Right ventricle myocardium inferior (tissue), 1 donor: ENCODE data around the gene USP31. TPM values are rescaled to one million over a fixed set of nuclear protein-coding genes. Genes with fewer than 3 reads are reported as not detected.

Experiments
- ATAC-seq: fragments of 200-7000 bp; cut with Tn5 transposase; one replicate; pipeline ENCODE4 v1.9.1; 2020; ENCODE audit warnings: mild to moderate bottlenecking, moderate library complexity
- DNase-seq: peaks from one replicate; pipeline ENCODE4 v3.0.0; 2021; ENCODE audit errors: missing footprints
- intact Hi-C: fragments of 100-400 bp; cut with DNase I; formaldehyde crosslinking; loops from one replicate; pipeline ENCODE4 v1.11.0; 2022
- long read RNA-seq: library from polyadenylated mRNA; unstranded; transcript quantifications from one replicate; pipeline ENCODE4 v2.0.0, GENCODE V29; 2021
- total RNA-seq: library from RNA; stranded (reverse); fragmentation: NEBNext Ultra II Directional; extraction: Animal tissue kit (Norgen Biotek cat#: 25700); gene quantifications from one replicate; pipeline ENCODE4 v1.2.1, GENCODE V29; 2021
- donor health status: DM: no; HTN: yes; CAD: no; lungs with severe emphysema.

USP31 gene
- 26.8 TPM for total RNA-seq
- long read RNA-seq, full-length matches to known transcripts = 3 of 17 reads
- long read RNA-seq, partial matches to known transcripts = 12 of 17 reads
- long read RNA-seq, other reads (novel, unspliced or antisense) = 2 of 17 reads

- ATAC-seq (peak; percentile 98), DNase-seq (peak; percentile 98)
- intact Hi-C loops = loop anchor here (2.0 to 5.0 kb wide), 2 partner anchors 42 to 77 kb away; no protein-coding TSS in a partner anchor
These were observed at the start of gene USP31 for GRCh38 chr16:23149267-23149992. USP31 (minus strand) TSS chr16:23149452; CDS start chr16:23149270, 182 bp downstream.

- ATAC-seq (no peak), DNase-seq (no peak)
- intact Hi-C loops = no loop called here
These were observed 47.3 kb upstream of the USP31 start for GRCh38 chr16:23196539-23196938.

GRCh38 chr16:23195366-23195978 is 46.2 kb upstream of the USP31 start:
- intact Hi-C loops = no loop called here
- peak; percentile 58 for ATAC-seq
- DNase-seq = no peak

- DNase-seq (no peak), ATAC-seq (peak; percentile 59)
- intact Hi-C loops = no loop called here
These were observed 45.4 kb upstream of the USP31 start for GRCh38 chr16:23194497-23195221.

GRCh38 chr16:23188911-23189310 is 39.7 kb upstream of the USP31 start:
- intact Hi-C loops = loop anchor here (5.0 kb wide), 1 partner anchor 53 kb away; no protein-coding TSS in a partner anchor
- DNase-seq (no peak), ATAC-seq (no peak)

- intact Hi-C loops = loop anchor here (5.0 kb wide), 1 partner anchor 55 kb away; no protein-coding TSS in a partner anchor
- DNase-seq = no peak
- no peak for ATAC-seq
These were observed 38.1 kb upstream of the USP31 start for GRCh38 chr16:23187341-23187740.

- intact Hi-C loops = loop anchor here (5.0 kb wide), 1 partner anchor 56 kb away; no protein-coding TSS in a partner anchor
- ATAC-seq = no peak
- no peak for DNase-seq
These were observed 36.9 kb upstream of the USP31 start for GRCh38 chr16:23186171-23186570.

GRCh38 chr16:23185656-23186055 is 36.4 kb upstream of the USP31 start:
- DNase-seq (no peak), ATAC-seq (peak; percentile 60)
- intact Hi-C loops = loop anchor here (2.0 to 5.0 kb wide), 2 partner anchors 57 to 213 kb away; no protein-coding TSS in a partner anchor

- DNase-seq = no peak
- intact Hi-C loops = no loop called here
- no peak for ATAC-seq
These were observed 34.3 kb upstream of the USP31 start for GRCh38 chr16:23183543-23183862.

GRCh38 chr16:23182679-23183542 is 33.7 kb upstream of the USP31 start, which contains the start of gene SCNN1G:
SCNN1G (plus strand) TSS chr16:23182745; CDS start chr16:23186272, 3,527 bp downstream.
- peak; percentile 33 for ATAC-seq
- no peak for DNase-seq
- intact Hi-C loops = loop anchor here (1.0 kb wide), 1 partner anchor 251 kb away; no protein-coding TSS in a partner anchor

GRCh38 chr16:23182206-23182678 is 33.0 kb upstream of the USP31 start:
- ATAC-seq = peak; percentile 94
- peak; percentile 86 for DNase-seq
- intact Hi-C loops = loop anchor here (1.0 kb wide), 1 partner anchor 252 kb away; no protein-coding TSS in a partner anchor

GRCh38 chr16:23181506-23181905 is 32.3 kb upstream of the USP31 start:
- no peak for ATAC-seq
- intact Hi-C loops = no loop called here
- no peak for DNase-seq

GRCh38 chr16:23175651-23176050 is 26.4 kb upstream of the USP31 start:
- DNase-seq = no peak
- no peak for ATAC-seq
- intact Hi-C loops = no loop called here

GRCh38 chr16:23174622-23175021 is 25.4 kb upstream of the USP31 start:
- intact Hi-C loops = no loop called here
- DNase-seq (no peak), ATAC-seq (no peak)

GRCh38 chr16:23172994-23173393 is 23.7 kb upstream of the USP31 start:
- intact Hi-C loops = no loop called here

GRCh38 chr16:23172583-23172982 is 23.3 kb upstream of the USP31 start:
- no peak for ATAC-seq

More at GRCh38 chr16:23172994-23173393, 23.7 kb upstream of the USP31 start:
- no peak for ATAC-seq
- DNase-seq = no peak

GRCh38 chr16:23164736-23165135 is 15.5 kb upstream of the USP31 start:
- intact Hi-C loops = no loop called here
- ATAC-seq (no peak), DNase-seq (no peak)

More at GRCh38 chr16:23172583-23172982, 23.3 kb upstream of the USP31 start:
- intact Hi-C loops = no loop called here
- DNase-seq = no peak

- DNase-seq (no peak), ATAC-seq (no peak)
- intact Hi-C loops = no loop called here
These were observed 14.7 kb upstream of the USP31 start for GRCh38 chr16:23163921-23164320.
